COLO668 (cell line): ENCODE results near the gene LIN28A.

Source experiments
- DNase-seq: peaks from one replicate; lab custom pipeline; 2025; ENCODE audit not compliant: unreplicated experiment; lab: John Stamatoyannopoulos, UW

The LIN28A gene

GRCh38 chr1:26387447-26387846, 23.2 kb upstream of the LIN28A start:
- DNase-seq = peak; percentile 39

GRCh38 chr1:26388791-26389445, 21.7 kb upstream of the LIN28A start:
- DNase-seq = no peak

- no peak for DNase-seq
These were observed 20.9 kb upstream of the LIN28A start for GRCh38 chr1:26389604-26390247.

- DNase-seq = no peak
These were observed 19.2 kb upstream of the LIN28A start for GRCh38 chr1:26391450-26391849.

DNA sequence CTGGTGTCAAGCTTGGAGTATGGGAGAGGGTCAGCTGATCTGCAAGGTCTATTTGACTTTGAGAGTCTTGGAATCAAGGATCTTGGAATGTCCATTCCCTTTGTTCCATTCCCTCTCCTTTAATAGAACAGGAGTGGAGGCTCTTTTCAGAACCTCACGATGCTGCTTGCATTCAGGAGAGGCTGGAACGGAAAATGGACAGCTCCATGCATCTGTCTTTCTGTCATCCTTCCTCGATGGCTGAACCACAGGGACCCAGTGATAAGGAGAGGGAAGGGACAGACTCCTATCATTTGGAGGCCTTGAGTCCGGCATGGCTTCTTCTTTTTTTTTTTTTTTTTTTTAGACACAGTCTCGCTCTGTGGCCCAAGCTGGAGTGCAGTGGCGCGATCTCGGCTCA, 14.9 kb upstream of the LIN28A start:
- no peak for DNase-seq

DNA sequence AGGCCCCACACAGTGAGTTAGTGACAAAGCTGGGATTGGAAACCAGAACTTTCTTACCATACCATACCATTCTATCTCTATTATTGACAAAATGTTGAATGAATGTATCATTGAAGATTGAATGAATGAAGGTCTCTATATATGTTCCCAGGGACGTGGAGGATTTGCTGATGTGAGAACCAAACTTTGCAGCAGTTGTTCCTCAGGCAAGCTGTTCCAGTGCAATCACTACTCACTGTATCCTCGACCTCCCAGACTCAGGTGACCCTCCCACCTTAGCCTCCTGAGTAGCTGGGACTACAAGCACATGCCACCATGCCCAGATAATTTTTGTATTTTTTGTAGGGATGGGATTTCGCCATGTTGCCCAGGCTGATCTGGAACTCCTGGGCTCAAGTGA, 11.6 kb upstream of the LIN28A start:
- no peak for DNase-seq

GRCh38 chr1:26401891-26402290, 8.7 kb upstream of the LIN28A start:
- DNase-seq = no peak

DNA sequence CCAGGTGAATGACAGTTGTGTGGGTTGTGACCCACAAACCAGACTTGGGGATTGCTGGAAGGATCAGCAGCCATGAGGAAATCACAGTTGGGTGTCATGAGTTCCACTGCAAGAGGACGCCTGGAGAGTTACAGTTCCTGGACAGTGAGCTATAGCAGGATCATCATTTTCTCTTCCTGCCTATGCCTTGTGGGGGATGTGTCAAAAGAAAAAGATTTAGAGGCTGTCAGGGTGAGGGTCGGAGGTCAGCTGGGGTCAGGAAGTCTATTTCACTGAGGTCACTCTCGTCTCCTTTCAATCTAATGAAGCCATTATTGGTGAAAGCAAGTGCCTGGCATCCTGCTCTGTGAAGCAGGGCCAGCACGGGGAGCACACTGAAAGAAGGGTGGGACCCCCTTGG, 7.0 kb upstream of the LIN28A start:
- no peak for DNase-seq

DNA sequence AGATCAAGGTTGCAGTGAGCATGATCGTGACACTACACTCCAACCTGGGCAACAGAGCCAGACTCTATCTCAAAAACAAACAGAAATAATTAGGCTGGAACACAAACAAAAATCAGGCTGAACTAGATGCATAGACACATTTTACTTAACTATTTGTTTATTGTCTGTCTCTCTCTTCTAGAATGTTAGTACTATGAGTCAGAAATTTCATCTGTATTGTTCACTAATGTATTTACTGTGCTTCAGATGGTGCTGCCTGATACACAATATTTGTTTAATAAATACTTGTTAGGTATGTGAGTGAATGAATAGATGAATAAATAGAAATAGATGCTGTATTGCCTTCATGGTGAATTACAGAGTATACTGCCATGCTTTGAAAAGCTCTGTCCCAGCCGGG, 6.0 kb upstream of the LIN28A start:
- no peak for DNase-seq

DNA sequence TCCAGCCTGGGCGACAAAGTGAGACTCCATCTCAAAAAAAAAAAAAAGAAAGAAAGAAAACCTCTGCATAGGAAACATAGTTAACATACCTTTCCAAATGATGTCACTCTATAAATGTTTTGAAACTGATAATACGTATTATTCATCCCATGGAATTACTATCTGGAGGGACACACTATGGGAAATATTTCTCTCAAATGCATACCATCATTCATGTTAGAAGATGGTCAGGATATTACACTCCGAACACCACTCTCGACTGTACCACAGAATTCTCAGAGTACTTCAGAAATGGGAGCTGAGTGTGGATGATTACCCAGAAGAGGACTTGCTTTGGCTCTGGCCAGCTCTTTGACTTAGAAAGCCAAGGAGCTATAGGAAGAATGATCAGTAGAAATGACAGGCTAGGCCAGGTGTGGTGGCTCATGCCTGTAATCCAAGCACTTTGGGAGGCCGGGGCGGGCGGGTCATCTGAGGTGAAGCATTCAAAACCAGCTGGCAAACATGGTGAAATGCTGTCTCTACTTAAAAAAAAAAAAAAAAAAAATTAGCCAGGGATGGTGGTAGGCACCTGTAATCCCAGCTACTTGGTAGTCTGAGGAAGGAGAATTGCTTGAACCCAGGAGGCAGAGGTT, 5.2 kb upstream of the LIN28A start:
- DNase-seq = no peak

DNA sequence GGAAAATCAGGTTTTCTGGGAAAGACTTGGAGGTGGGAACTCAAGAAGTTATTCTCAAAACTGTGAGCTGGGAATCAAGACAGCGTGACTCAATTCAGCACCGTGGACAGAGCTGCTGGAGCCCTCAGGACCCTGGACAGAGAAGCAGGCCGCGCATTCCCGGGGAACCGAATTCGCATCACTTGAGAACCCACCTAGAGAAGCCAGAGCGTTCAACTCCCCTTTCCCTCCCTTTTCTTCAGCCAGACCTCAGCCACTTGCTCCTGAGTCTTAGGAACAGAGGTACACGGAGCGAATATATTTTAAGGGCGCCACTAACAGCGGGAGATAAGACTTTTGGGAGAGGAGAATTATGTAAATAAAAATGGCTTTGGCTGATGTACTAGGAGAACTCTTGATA, 2.0 kb upstream of the LIN28A start:
- DNase-seq = no peak

GRCh38 chr1:26409191-26409807, 1.3 kb upstream of the LIN28A start:
- no peak for DNase-seq

DNA sequence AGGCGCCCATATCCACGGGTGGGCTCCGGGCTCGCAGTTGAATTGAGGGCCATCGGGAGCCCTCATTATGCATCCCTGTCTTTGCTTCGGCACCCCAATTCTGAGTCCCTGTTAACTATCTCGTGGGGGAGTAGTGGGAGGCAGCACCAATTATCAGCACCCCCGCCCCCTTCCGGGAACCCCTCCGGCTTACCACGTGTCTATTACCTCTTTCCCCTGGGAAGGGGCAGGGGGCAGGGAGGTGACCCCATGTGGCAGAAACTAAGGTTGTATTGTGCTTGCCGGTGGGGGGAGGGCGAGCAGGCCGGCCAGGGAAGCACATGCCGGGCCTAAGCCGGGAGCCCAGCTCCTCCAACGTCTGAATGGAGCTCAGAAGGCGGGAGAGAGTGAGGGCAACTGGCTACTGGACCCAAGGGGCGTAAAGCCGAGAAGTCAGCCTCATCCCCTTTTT, 1.0 kb downstream of the LIN28A start:
- no peak for DNase-seq

- no peak for DNase-seq
These were observed 1.7 kb downstream of the LIN28A start for GRCh38 chr1:26412180-26412840.

DNA sequence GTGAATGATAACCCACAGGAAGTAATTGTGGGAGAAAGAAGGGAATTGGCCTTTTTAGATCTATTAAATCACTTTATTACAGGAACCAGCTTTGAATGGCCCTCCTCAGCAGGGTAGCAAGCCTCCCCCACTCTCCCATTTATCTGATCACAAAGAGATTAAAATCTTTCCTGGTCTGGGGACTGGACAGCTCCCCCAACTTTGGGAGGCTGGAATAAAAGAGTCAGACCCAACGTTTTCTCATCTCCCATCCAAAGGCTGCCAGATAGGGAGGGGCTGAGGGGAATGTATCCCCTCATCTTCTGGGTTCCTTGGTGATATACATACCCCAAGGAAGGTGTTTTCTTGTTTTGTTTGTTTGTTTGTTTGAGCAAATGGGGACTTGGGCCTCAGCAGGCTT, 2.4 kb downstream of the LIN28A start:
- no peak for DNase-seq

- DNase-seq = peak; percentile 89
These were observed 6.6 kb downstream of the LIN28A start for GRCh38 chr1:26417111-26417759.

DNA sequence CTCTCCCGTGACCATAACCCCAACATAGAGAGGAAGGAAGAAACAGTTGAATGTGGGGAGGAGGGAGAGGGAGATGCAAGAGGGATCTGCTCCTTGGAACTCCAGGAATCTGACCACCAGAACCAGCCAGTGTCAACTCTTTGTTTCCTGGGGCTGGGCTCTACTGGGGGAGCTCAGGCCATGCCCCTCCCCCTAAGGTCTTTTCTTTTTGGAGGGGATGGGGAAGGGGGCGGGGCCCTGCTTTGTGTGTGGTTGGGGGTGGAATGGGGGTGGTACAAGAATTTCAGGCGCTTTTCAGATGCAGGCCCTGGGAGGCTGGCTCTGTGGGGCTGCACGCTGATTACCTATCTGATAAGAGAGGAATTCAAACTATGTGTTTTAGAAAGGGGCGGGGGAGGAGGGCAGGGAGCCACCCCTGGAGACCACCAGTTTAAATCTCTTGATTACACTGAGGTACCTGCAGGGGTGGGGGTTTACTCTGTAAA, 8.3 kb downstream of the LIN28A start:
- no peak for DNase-seq

- no peak for DNase-seq
These were observed 8.9 kb downstream of the LIN28A start for GRCh38 chr1:26419494-26419893.

DNA sequence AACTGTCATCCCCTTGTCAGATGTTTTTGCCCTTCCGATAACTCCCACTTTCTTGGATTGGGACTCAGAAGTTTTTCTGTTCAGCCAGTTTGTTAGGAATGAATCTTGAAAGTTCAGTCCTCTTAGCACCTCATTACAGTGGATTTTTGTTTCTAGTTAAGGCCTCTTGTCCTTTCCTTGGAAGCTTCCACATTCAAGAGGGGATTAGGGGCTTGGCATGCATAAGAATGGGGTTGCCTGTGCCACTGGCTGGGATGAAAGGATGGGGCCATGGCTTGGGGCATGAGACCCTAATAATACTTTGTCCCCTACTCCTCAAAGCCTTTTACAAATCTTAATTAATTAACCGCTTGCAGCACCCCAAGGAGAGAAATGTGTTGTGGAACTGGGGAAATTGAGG, 19.1 kb downstream of the LIN28A start:
- no peak for DNase-seq

DNA sequence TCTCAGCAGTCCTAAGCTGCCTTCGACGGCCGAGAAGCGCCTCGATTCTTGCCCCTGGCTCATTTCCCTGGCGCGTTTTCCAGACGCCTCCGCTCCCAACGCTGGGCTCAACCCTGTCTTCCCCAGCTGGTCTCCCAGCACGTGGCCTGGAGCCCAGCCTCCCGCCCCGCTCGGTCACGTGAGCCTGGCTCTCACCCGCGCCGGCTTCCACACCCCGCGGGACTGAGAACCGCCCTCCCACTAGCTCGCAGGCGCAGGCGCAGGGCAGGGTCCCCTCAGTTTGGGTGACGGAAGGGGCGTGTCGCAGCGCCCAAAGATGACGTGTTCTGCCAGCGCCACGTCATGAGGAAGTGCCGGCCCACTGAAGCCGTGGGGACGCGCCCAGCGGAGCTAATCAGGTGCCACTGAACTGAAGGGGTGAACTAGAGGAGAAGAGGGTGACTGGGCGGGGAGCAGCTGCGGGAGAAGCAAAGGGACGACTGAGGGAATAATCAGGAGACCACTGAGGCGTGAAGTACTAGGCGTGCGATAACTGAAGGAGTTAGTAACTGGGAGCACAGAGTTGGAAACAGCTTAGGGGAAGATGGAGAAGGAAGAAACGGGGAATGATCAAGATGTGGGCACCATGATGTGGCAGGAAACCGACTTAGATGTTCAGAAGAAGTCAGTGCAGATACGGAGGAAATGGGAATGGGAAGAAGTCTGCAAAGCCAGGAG, 21.5 kb downstream of the LIN28A start, which contains the start of gene DHDDS:
DHDDS (plus strand) TSS at position 343 of the 717 bp plus-strand sequence. CDS start 625 bp downstream, outside the sequence.
- peak; percentile 100 for DNase-seq
